Neural cell (in vitro differentiated cells): ENCODE results near the gene NGEF. TPM values are rescaled to one million over a fixed set of nuclear protein-coding genes. Genes with fewer than 3 reads are reported as not detected.

Experiments used
- H2AFZ ChIP-seq: fragments of 200-600, 300-800 bp; sonication (generic), shearing (Covaris generic); 2 replicates; pipeline ENCODE4 v1.6.0; 2014; ENCODE audit warnings: low read depth, mild to moderate bottlenecking, antibody characterized with exemption, low read length, moderate library complexity
- H3F3A ChIP-seq: fragments of 200-600 bp; shearing (Covaris generic); 2 replicates; pipeline ENCODE4 v1.6.1; 2016; ENCODE audit warnings: mild to moderate bottlenecking, moderate library complexity, mixed read lengths, antibody characterized with exemption, low read length; ENCODE audit not compliant: insufficient read depth, poor library complexity, severe bottlenecking
- H3K27ac ChIP-seq: fragments of 200-600, 300-800 bp; sonication (generic), shearing (Covaris generic); 2 replicates; pipeline ENCODE4 v1.5.1; 2014; ENCODE audit warnings: mild to moderate bottlenecking, low read length, moderate library complexity
- H3K27me3 ChIP-seq: fragments of 300-800, 200-600 bp; sonication (generic), shearing (Covaris generic); 2 replicates; pipeline ENCODE4 v1.6.0; 2014; ENCODE audit warnings: mild to moderate bottlenecking, low read depth, low read length, moderate library complexity; ENCODE audit not compliant: insufficient read depth
- H3K36me3 ChIP-seq: fragments of 300-800, 200-600 bp; sonication (generic), shearing (Covaris generic); 2 replicates; pipeline ENCODE4 v1.5.1; 2014; ENCODE audit warnings: mild to moderate bottlenecking, antibody characterized with exemption, low read length, moderate library complexity; ENCODE audit not compliant: insufficient read depth
- H3K4me2 ChIP-seq: fragments of 300-800, 200-600 bp; sonication (generic), shearing (Covaris generic); 2 replicates; pipeline ENCODE4 v1.6.0; 2014; ENCODE audit warnings: mild to moderate bottlenecking, low read length
- H3K4me3 ChIP-seq: fragments of 300-800, 200-600 bp; sonication (generic), shearing (Covaris generic); 2 replicates; pipeline ENCODE4 v1.5.1; 2014; ENCODE audit warnings: mild to moderate bottlenecking, low read length, moderate library complexity
- H3K79me2 ChIP-seq: fragments of 200-600 bp; shearing (Covaris generic); replicated peaks from 2 replicates; pipeline ENCODE4 v1.6.0; 2014; ENCODE audit warnings: mild to moderate bottlenecking, low read length, moderate library complexity; ENCODE audit not compliant: insufficient read depth
- H3K9ac ChIP-seq: fragments of 300-800, 200-600 bp; sonication (generic), shearing (Covaris generic); 2 replicates; pipeline ENCODE4 v1.6.1; 2016; ENCODE audit warnings: mild to moderate bottlenecking, low read length, mixed read lengths
- H3K9me2 ChIP-seq: fragments of 200-600 bp; shearing (Covaris generic); 2 replicates; pipeline ENCODE4 v1.6.1; 2016; ENCODE audit warnings: mild to moderate bottlenecking, low read length, mixed read lengths; ENCODE audit not compliant: insufficient read depth
- H3K9me3 ChIP-seq: fragments of 200-600, 300-800 bp; sonication (generic), shearing (Covaris generic); 2 replicates; pipeline ENCODE4 v1.6.1; 2016; ENCODE audit warnings: mild to moderate bottlenecking, mixed run types, low read length, moderate library complexity, mixed read lengths
- H4K20me1 ChIP-seq: fragments of 200-600 bp; shearing (Covaris generic); 2 replicates; pipeline ENCODE4 v1.6.1; 2016; ENCODE audit warnings: mild to moderate bottlenecking, mixed run types; ENCODE audit not compliant: insufficient read depth
- EP300 ChIP-seq: fragments of 450-650 bp; conservative IDR thresholded peaks from 2 replicates; pipeline ENCODE4 v1.6.1; 2014; ENCODE audit warnings: antibody characterized with exemption, mild to moderate bottlenecking, moderate library complexity; ENCODE audit not compliant: poor library complexity, severe bottlenecking
- EZH2 ChIP-seq: fragments of 200-600, 300-800 bp; shearing (Covaris generic), sonication (generic); IDR thresholded peaks from 2 replicates; pipeline ENCODE4 v1.6.1; 2014; ENCODE audit warnings: antibody characterized with exemption, low read length, borderline replicate concordance, mild to moderate bottlenecking; ENCODE audit not compliant: insufficient read depth, poor library complexity, severe bottlenecking
- MXI1 ChIP-seq: fragments of 450-650 bp; conservative IDR thresholded peaks from 2 replicates; pipeline ENCODE4 v1.6.1; 2014; ENCODE audit warnings: antibody characterized with exemption, mild to moderate bottlenecking; ENCODE audit not compliant: poor library complexity, severe bottlenecking
- POLR2AphosphoS5 ChIP-seq: IDR thresholded peaks from 2 replicates; pipeline ENCODE4 v1.6.1; 2012
- RAD21 ChIP-seq: fragments of 450-650 bp; conservative IDR thresholded peaks from 2 replicates; pipeline ENCODE4 v1.6.1; 2014; ENCODE audit warnings: antibody characterized with exemption, mild to moderate bottlenecking, moderate library complexity
- SMC3 ChIP-seq: fragments of 450-650 bp; conservative IDR thresholded peaks from 2 replicates; pipeline ENCODE4 v1.6.1; 2014; ENCODE audit warnings: antibody characterized with exemption, mild to moderate bottlenecking, moderate library complexity; ENCODE audit not compliant: poor library complexity
- TAF1 ChIP-seq: IDR thresholded peaks from 2 replicates; pipeline ENCODE4 v1.6.1; 2012; ENCODE audit warnings: low read depth
- polyA plus RNA-seq: library from polyadenylated mRNA; depleted of rRNA; stranded (reverse); fragments of >200 nt; gene quantifications from 2 replicates; pipeline ENCODE4 v1.2.3, GENCODE V29; 2014
- TF ChIP-seq, protein P1 (sequence below): IDR thresholded peaks from 2 replicates; pipeline ENCODE4 v1.6.1; 2012; ENCODE audit warnings: borderline replicate concordance
- TF ChIP-seq, protein P2 (sequence below): fragments of 450-650 bp; IDR thresholded peaks from 2 replicates; pipeline ENCODE4 v1.5.1; 2014; ENCODE audit warnings: antibody characterized with exemption, mild to moderate bottlenecking, moderate library complexity; ENCODE audit not compliant: poor library complexity, severe bottlenecking

The NGEF gene
- polyA plus RNA-seq, 1 donor from 2014 or later, result 5.2 TPM

DNA sequence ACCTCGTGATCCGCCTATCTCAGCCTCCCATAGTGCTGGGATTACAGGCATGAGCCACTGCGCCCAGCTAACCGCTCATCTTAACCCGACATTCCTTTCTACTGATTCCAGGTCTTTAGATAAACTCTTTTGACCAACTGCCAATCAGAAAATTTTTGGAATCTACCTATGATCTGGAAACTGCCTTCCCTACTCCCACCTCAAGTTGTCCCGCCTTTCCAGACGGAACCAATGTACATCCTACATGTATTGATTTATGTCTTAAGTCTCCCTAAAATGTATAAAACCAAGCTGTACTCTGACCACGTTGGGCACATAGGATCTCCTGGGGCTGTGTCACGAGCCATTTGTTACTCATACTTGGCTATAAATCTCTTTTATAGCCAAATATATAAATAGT lies 16.3 kb upstream of the NGEF start:
- Histone ChIP-seq H3F3A (no peaks in the 10 kb centered on the region), H3K9me3 (no peaks in the 10 kb centered on the region), H3K4me3 (no peak overlapping the region), H3K4me2 (no peak overlapping the region), H3K9ac (no peak overlapping the region), H3K36me3 (no peaks in the 10 kb centered on the region), H3K27me3 (no peaks in the 10 kb centered on the region), H3K79me2 (no peaks in the 10 kb centered on the region), H4K20me1 (no peaks in the 10 kb centered on the region), H2AFZ (no peak overlapping the region), H3K9me2 (no peaks in the 10 kb centered on the region), H3K27ac (no peak overlapping the region)
- TF ChIP-seq SMC3 (no peak), EZH2 (no peak), MXI1 (no peak), RAD21 (no peak), POLR2AphosphoS5 (no peak), TAF1 (no peak), EP300 (no peak)
- TF ChIP-seq, protein P1, sequence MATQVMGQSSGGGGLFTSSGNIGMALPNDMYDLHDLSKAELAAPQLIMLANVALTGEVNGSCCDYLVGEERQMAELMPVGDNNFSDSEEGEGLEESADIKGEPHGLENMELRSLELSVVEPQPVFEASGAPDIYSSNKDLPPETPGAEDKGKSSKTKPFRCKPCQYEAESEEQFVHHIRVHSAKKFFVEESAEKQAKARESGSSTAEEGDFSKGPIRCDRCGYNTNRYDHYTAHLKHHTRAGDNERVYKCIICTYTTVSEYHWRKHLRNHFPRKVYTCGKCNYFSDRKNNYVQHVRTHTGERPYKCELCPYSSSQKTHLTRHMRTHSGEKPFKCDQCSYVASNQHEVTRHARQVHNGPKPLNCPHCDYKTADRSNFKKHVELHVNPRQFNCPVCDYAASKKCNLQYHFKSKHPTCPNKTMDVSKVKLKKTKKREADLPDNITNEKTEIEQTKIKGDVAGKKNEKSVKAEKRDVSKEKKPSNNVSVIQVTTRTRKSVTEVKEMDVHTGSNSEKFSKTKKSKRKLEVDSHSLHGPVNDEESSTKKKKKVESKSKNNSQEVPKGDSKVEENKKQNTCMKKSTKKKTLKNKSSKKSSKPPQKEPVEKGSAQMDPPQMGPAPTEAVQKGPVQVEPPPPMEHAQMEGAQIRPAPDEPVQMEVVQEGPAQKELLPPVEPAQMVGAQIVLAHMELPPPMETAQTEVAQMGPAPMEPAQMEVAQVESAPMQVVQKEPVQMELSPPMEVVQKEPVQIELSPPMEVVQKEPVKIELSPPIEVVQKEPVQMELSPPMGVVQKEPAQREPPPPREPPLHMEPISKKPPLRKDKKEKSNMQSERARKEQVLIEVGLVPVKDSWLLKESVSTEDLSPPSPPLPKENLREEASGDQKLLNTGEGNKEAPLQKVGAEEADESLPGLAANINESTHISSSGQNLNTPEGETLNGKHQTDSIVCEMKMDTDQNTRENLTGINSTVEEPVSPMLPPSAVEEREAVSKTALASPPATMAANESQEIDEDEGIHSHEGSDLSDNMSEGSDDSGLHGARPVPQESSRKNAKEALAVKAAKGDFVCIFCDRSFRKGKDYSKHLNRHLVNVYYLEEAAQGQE, result no peak
- TF ChIP-seq, protein P2, sequence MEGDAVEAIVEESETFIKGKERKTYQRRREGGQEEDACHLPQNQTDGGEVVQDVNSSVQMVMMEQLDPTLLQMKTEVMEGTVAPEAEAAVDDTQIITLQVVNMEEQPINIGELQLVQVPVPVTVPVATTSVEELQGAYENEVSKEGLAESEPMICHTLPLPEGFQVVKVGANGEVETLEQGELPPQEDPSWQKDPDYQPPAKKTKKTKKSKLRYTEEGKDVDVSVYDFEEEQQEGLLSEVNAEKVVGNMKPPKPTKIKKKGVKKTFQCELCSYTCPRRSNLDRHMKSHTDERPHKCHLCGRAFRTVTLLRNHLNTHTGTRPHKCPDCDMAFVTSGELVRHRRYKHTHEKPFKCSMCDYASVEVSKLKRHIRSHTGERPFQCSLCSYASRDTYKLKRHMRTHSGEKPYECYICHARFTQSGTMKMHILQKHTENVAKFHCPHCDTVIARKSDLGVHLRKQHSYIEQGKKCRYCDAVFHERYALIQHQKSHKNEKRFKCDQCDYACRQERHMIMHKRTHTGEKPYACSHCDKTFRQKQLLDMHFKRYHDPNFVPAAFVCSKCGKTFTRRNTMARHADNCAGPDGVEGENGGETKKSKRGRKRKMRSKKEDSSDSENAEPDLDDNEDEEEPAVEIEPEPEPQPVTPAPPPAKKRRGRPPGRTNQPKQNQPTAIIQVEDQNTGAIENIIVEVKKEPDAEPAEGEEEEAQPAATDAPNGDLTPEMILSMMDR, result no peak

DNA sequence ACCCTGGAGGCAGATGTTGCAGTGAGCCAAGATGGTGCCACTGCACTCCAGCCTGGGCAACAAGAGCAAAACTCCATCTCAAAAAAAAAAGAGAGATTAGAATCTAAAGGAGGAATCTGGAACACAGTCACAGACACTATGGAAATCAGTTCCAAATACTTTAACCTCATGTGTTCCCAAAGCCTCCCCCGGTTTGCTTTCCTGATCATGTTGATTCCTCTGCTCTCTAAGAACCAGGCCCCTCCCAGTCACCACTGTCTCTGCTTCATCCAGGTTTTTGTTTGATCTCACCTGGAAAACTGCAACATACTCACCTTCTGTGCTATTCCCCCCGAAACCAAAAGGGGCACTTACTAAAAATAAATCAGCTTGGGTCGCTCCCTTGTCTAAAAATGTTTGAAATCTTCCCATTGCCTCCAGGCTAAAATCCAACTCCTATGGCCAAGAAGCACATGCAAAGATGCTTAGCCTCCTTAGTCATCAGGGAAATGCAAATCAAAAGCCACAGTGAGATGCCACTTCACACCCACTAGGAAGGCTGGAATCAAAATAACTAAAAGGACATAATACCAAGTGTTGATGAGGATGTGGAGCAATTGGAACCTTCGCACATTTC lies 13.2 kb upstream of the NGEF start:
- H3K4me2 ChIP-seq, result no peak overlapping the region
- H3F3A ChIP-seq, result no peaks in the 10 kb centered on the region
- no peak overlapping the region for H3K4me3 ChIP-seq
- H3K9me2 ChIP-seq, result no peaks in the 10 kb centered on the region
- no peak overlapping the region for H3K27ac ChIP-seq
- no peaks in the 10 kb centered on the region for H3K79me2 ChIP-seq
- no peak overlapping the region for H2AFZ ChIP-seq
- TF ChIP-seq EP300 (no peak), RAD21 (no peak), TAF1 (no peak), POLR2AphosphoS5 (no peak), EZH2 (no peak), SMC3 (no peak), MXI1 (no peak)
- TF ChIP-seq, protein P1, result no peak
- TF ChIP-seq, protein P2, result no peak
- no peaks in the 10 kb centered on the region for H4K20me1 ChIP-seq
- no peaks in the 10 kb centered on the region for H3K27me3 ChIP-seq
- H3K9me3 ChIP-seq, result no peaks in the 10 kb centered on the region
- H3K36me3 ChIP-seq, result no peaks in the 10 kb centered on the region
- H3K9ac ChIP-seq, result no peak overlapping the region
